ENCODE measurements around the gene UFD1.

The UFD1 gene

DNA sequence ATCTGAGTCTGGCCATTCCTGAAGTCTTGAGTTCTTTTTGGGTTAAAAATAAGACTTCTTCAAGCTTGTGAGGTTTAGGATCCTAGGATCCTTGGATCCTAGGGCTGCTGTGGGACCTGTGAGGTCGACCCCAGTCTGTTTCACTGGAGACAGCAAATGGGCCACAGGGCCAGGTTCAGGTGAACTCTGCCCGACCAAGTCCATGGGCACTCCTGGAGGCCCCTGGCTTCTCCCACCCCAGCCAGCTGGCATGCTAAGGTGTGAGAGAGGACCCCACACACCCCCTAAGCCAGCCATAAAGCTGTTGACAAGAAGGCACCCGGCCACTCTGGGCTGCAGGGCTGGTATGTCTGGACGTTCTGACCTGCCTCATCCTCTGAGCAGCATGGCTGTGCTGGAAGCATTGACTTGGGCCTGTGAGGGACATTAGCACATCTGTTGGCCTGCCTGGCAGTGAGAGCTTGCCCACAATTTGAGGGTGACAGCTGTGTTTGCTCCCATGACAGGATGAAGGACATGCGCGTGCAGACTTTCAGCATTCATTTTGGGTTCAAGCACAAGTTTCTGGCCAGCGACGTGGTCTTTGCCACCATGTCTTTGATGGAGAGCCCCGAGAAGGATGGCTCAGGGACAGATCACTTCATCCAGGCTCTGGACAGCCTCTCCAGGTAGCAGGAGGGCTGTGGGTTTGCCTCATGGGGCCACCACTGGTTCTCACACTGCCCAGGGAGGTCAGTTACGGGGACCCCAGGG lies 29.2 kb upstream of the UFD1 start:
- no peak for TF ChIP-seq POLR2A (IDR thresholded peaks at IDR 0.05; ENCODE audit: low read length)
- no peak for TF ChIP-seq GATA1 (IDR thresholded peaks at IDR 0.05; ENCODE audit: low read depth, low read length)

DNA sequence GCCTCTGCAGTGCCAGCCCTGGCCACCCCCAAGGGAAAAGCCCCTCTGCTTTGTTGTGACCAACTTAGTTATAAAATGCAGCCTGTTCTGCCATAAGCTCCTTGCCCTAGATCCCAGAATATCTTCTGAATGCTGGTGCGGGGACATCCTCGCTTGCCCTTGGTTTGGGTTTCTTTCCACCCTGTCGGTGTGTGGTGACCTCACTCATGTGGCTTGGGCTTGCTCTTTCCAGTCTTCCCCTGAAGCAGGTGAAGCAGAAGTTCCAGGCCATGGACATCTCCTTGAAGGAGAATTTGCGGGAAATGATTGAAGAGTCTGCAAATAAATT lies 28.5 kb upstream of the UFD1 start:
- DNase-seq = no peak
- TF ChIP-seq GATA1 (IDR thresholded peaks at IDR 0.05; ENCODE audit: low read depth, low read length) (no peak), POLR2A (IDR thresholded peaks at IDR 0.05; ENCODE audit: low read length) (no peak)

More for the DNA sequence above, 29.2 kb upstream of the UFD1 start:
- no peak for DNase-seq

DNA sequence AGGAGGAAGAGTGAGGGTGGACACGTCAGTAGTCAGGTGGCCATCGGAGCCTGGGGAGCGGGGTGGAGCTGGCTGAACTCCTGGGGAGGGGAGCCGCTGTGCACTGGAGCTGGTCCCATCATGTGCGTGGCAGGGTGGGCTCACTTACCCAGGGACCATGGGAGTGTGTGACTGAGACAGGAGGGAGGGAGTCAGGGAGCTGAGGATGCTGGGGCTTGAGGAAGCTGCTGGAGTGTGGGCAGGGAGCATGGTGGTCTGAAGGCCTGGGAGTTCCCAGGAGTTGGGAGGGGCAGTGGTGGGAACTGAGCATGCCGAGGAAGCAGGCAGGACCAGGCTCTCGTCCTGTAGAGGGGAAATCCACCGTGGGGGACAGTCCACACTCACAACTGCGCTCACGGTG lies 27.2 kb upstream of the UFD1 start:
- DNase-seq = no peak
- no peak for TF ChIP-seq GATA1 (IDR thresholded peaks at IDR 0.05; ENCODE audit: low read depth, low read length)
- no peak for TF ChIP-seq POLR2A (IDR thresholded peaks at IDR 0.05; ENCODE audit: low read length)

GRCh38 chr22:19505735-19506126 lies 26.7 kb upstream of the UFD1 start:
- DNase-seq = no peak
- TF ChIP-seq POLR2A (IDR thresholded peaks at IDR 0.05; ENCODE audit: low read length) = no peak
- TF ChIP-seq GATA1 (IDR thresholded peaks at IDR 0.05; ENCODE audit: low read depth, low read length) = no peak

- TF ChIP-seq POLR2A (IDR thresholded peaks at IDR 0.05; ENCODE audit: low read length) = no peak
- TF ChIP-seq GATA1 (IDR thresholded peaks at IDR 0.05; ENCODE audit: low read depth, low read length) = no peak
- DNase-seq = no peak
Observed at GRCh38 chr22:19504900-19505734, 26.1 kb upstream of the UFD1 start.

- TF ChIP-seq POLR2A (IDR thresholded peaks at IDR 0.05; ENCODE audit: low read length) (no peak), GATA1 (IDR thresholded peaks at IDR 0.05; ENCODE audit: low read depth, low read length) (no peak)
- DNase-seq = no peak
Observed at GRCh38 chr22:19503869-19504268, 24.9 kb upstream of the UFD1 start.

DNA sequence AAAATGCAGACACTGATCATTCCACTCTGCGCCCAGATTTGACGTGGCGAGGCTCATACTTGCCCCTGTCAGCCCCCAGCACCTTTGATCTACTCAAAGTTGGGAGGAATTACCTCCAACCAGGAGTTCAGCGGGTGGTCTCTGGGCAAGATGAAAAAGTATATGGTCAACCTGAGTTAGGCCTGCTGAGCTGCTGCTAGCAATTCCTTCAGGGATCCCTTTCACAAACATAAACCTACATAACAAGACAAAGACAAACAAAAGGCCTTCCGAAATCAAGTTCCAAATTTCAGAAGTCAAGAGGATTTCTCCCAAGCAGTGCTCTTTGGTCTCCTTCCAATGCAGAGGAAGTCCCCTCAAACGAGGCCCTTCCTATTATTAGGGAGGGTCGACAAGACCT lies 24.4 kb upstream of the UFD1 start:
- TF ChIP-seq POLR2A (IDR thresholded peaks at IDR 0.05; ENCODE audit: low read length) = no peak
- TF ChIP-seq GATA1 (IDR thresholded peaks at IDR 0.05; ENCODE audit: low read depth, low read length) = no peak
- no peak for DNase-seq

DNA sequence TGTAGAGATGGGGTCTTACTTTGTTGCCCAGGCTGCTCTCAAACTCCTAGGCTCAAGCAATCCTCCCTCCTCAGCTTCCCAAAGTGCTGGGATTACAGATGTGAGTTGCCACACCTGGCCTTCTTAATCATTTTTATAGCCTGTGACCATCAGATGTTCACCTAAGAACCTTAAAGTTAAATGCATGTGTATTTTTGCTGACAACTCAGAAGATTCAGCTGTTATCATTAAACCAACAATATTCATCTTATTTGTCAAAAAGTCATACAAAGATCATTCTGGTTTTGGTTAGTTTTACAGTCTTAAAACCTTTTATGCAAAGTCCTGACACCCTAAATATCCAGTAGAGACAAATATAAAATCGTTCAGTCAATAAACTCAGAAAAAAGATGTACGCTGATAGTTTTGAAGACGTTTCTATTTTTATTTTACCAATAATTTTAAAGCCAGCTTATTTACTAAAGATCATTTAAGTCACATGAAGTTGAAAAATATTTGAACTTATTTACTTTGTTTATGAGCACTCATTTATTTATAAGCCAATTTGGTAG lies 23.0 kb upstream of the UFD1 start:
- TF ChIP-seq GATA1 (IDR thresholded peaks at IDR 0.05; ENCODE audit: low read depth, low read length) = no peak
- TF ChIP-seq POLR2A (IDR thresholded peaks at IDR 0.05; ENCODE audit: low read length) = no peak

DNA sequence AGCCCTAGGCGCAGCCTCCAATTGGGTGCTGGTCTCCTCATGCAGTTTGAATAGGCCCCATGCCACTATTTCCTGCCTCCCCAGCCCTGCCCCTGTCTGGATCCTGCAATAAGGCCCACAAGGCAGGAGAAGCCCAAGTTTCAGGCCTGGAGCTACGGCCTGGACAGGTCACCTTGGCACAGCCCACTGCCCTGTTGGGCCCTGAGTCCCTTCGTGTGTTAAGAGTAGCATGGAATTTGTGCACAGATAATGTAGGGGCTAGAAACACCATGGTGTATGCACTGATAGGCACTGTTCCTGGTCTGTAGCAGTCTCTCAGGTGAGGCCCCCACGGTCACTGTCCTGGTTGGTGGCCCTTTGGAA lies 20.9 kb upstream of the UFD1 start:
- TF ChIP-seq GATA1 (IDR thresholded peaks at IDR 0.05; ENCODE audit: low read depth, low read length) (no peak), POLR2A (IDR thresholded peaks at IDR 0.05; ENCODE audit: low read length) (no peak)
- no peak for DNase-seq

More for the DNA sequence above, 23.0 kb upstream of the UFD1 start:
- no peak for DNase-seq

- TF ChIP-seq GATA1 (IDR thresholded peaks at IDR 0.05; ENCODE audit: low read depth, low read length) (no peak), POLR2A (IDR thresholded peaks at IDR 0.05; ENCODE audit: low read length) (no peak)
- DNase-seq = no peak
Observed at GRCh38 chr22:19499236-19499879, 20.4 kb upstream of the UFD1 start.

- TF ChIP-seq GATA1 (IDR thresholded peaks at IDR 0.05; ENCODE audit: low read depth, low read length) = no peak
- no peak for TF ChIP-seq POLR2A (IDR thresholded peaks at IDR 0.05; ENCODE audit: low read length)
- no peak for DNase-seq
Observed at GRCh38 chr22:19498866-19499190, 19.8 kb upstream of the UFD1 start.

- no peak for DNase-seq
- TF ChIP-seq GATA1 (IDR thresholded peaks at IDR 0.05; ENCODE audit: low read depth, low read length) = no peak
- no peak for TF ChIP-seq POLR2A (IDR thresholded peaks at IDR 0.05; ENCODE audit: low read length)
Observed at GRCh38 chr22:19498154-19498865, 19.3 kb upstream of the UFD1 start.

- no peak for TF ChIP-seq POLR2A (IDR thresholded peaks at IDR 0.05; ENCODE audit: low read length)
- no peak for TF ChIP-seq GATA1 (IDR thresholded peaks at IDR 0.05; ENCODE audit: low read depth, low read length)
- DNase-seq = no peak
Observed at GRCh38 chr22:19497245-19497644, 18.3 kb upstream of the UFD1 start.

DNA sequence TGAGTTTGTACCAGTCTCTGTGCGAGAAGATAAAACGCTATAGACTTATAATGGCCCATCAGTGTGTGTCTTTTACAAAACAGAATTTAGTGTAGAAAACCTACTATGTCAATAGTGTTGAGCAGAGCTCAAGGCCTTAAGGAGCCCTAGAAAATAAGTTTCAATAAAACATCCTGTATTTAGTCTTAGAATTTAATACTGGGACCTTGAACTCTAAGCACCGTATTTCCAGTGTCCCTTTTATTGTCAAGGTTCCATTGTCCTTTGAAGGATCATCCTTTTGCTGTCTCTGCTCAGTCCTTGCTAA lies 17.3 kb upstream of the UFD1 start:
- DNase-seq = no peak
- TF ChIP-seq POLR2A (IDR thresholded peaks at IDR 0.05; ENCODE audit: low read length) = no peak
- TF ChIP-seq GATA1 (IDR thresholded peaks at IDR 0.05; ENCODE audit: low read depth, low read length) = no peak
